GM18508 (cell line): ENCODE data around the gene PTPN2.
"Not testable (repeated sequence)": the region's sequence is repeated elsewhere in the genome, so short reads cannot be mapped to it uniquely, and the experiment has no call there.

Source experiments
- ATAC-seq: cut with Tn5 transposase; IDR thresholded peaks from one replicate; pipeline ENCODE4 v1.9.1; 2021; ENCODE audit warnings: moderate number of reproducible peaks; ENCODE audit not compliant: insufficient read depth, unreplicated experiment

The PTPN2 gene

DNA sequence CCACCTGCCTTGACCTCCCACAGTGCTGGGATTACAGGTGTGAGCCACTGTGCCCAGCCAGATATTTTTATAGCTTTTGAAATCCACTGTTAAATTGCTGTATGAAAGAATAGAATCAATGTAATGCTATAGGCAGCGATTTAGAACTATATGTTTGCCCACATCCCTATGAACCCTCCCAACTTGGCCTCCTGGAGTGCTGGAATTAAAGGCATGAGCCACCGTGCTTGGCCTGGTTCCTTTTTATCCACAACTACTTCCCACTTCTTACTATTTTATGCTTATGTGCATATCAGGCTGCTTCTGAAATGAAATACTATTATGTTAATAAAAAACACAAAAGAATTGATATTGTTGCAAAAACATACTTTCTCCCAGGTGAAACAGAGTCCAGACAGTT lies 11.6 kb upstream of the PTPN2 start:
- no peak for ATAC-seq

DNA sequence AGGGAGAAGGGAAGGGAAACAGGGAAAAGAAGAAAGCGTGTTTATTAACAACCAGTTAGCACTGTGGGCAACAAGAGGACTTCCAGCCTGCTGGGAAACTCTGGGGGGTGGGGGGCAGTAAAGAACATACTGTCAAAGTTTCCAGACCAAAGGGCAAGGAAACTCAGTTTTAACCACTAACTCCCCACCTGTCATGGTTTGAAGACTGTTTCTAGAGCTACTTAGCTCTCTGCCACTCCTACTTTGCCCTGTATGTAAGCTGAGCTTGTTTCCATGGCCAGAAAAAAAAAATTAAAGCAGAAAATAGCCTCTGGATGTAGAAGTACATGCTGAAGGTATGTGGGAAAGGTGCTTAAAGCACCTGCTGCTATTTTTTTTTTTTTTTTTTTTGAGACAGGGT lies 11.0 kb upstream of the PTPN2 start:
- no peak for ATAC-seq

DNA sequence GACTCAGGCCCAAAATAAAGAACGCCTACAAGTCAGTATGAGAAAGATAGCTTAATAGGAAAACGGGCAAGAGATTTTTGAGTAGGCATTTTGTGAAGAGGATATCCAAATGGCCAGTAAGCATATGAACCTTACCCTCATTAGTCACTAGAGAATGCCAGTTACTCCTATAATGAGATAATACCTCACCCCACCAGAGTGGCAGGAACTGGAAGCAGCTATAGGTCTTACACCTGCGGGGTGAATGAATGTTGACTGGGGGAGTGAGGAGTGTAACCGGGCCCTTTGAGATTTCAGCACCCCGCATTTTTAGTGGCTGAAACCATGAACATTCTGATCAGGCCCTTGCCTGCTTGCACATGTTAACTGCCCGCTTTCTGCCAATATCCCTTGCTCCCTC lies 7.5 kb upstream of the PTPN2 start:
- no peak for ATAC-seq

DNA sequence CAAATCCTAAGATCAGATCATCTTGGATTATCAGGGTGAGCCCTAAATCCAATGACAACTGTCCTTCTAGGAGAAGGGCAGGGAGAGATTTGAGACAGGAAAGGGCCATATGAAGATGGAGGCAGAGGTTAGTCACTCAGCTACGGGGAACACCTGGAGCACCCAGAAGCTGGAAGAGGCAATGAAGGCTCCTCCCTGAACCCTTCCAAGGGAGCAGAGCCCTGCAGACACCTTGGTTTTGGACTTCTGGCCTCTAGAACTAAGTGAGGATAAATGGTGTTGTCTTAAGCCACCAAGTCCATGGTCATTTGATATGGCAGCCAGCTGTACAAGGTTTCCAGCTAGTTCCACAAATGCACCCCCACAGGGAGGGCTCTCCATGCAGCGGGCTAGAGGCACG lies 6.9 kb upstream of the PTPN2 start:
- ATAC-seq = no peak

DNA sequence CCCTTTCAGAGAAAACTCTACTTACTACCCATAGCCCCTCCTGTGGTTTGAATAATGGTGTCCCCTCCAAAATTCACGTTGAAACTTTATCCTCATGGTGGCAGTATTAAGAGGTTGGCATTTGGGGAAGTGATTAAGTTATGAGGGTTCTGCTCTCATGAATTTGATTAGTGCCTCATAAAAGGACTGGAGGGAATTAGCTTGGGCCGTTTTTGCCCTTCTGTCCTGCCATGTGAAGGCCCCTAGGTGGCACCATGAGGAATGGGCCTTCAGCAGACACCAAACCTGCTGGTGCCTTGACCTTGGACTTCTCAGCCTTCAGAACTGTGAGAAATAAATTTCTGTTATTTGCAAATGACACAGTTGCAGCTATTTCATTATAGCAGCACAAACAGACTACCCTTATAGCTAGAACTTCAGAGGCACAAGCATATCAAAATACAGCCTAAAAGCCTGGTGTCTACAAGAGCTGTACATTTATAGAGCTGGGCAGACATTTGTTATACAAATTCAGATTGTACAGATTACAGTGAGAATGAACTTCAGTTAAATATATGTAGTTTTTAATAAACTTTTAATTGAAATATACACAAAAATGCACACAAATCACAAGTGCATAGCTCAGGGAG lies 2.6 kb upstream of the PTPN2 start:
- no peak for ATAC-seq

DNA sequence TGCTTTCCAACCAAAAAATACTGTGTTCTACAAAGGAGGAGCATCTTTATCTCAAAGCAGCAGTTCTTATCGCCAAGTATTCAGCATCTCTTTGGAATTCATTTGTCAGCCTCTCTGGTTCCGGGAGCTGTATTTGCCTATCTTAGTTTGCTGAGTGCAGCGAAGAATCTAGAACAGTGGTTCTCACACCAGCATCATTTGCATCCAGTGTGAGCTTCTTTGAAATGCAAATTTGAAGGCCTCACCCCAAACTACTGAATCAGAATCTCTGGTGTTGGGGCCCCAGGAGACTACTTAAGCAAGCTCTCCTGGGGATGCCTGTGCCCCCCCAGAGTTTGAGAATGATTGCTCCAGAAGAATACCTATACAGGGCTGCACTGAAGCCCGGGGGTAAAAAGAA lies 1.5 kb upstream of the PTPN2 start:
- ATAC-seq = no peak

DNA sequence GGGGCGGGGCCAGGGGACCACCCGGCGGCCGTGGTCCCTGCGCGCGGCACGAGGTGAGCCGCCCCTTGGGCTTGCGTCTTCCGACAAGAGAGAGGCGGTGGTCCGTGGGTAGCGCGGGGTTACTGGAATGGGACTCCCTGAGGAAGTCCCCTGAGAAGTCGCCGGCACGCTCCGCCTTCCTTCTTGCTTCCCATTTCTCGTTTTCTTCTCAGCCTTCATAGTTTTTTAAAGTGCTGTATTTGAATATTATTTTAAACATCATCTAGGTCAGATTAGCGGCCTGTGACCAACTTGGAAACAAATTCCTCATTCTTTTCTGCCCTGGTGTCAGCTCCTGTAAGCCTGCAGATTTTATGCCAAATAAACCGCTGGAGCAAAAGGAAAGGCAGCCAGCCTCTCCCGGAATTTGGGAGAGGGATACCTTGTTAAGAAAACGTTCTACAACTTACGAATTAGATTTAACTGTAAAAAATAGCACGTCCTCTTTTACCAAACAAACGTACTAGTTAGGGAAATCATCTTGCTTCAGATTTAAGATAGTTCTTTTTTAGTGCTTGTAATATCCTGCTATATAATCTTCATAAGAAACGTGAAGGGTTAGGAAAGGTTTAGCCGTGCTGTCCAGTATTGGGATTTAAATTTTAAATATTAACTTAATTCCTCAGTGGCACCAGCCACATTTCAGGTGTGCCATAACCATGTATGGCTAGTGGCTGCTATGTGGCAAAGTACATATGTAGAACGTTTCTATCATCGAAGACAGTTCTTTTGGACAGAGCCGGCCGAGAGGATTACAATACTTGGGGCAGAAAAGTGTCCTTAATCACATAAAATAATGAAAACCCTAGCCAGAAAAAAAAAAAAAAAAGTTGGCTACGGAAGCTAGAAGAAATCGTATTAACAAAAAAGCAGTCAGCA lies 628 bp upstream of the PTPN2 start:
- no peak for ATAC-seq

DNA sequence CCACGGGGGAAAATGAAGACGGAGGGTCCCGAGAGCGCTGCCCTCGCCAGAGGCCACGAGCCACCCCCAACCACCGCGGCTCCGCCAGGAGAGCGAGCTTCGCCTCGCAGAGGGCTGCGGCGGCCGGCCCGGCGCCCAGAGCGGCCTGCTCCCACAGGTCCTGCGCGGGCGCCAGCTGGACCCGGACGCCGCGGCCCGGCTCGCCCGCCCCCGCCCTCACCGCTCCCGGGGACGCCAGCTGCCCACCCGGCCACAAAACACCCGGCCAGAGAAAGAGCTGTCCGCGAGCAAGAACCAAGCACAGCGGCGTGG lies 709 bp downstream of the PTPN2 start:
- ATAC-seq = no peak

DNA sequence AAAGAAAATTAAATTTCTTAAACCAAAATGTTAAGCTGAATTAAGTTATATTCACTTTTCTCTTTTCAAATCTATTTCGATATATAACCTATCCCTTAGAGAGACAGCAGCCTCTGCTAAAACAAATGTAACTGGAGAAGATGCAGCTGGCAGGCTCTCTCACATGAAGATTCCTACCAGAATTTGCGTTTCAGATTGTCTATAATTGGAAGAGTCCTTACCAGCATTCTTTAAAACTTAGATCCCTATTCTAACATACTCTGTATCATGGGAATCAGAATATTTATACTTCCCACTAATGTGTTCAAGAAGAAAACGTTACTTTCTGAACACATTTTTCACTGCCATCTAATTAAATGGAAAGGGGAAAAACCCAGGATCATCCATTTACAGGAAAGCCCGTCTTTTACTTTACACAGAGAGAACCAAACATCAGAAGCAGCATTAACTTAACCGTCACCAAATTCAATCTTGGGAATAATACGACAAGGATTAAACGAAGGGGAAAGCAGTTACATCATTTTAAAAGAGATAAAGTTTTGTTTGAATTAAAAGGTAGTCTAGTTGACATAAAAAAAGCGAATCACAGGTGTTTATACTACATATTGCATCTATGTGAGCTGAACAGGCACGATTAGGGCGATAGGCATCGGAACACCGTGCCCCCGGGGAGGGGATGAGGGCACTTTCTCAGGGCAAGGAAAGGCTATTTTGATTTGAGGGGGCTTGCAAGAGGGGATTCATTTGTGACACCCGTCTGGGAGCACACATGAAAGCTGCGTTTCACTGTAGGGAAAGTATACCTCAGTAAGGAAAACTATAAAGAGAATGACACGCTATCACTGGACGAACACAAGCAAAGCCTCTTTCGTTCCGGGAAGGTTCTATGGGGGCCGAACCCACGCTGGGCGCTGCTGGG lies 1.3 kb downstream of the PTPN2 start:
- ATAC-seq = no peak

DNA sequence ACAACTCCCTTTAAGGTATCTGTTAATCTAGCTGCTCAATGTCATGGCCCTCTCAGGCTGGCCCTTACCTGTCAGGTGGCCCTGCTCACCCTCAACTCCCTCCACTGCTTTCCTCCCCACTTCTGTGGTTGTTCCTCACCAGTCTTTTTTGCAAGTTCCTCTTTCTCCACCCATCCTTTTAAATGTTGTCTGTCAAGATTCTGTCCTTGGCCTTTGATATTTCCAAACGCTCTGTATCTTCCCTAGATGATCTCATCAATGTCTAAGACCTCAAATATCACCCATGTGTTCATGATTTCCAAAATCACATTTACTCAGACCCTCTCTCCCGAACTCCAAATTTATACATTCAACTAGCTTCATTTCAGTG lies 3.5 kb downstream of the PTPN2 start:
- ATAC-seq = no peak

DNA sequence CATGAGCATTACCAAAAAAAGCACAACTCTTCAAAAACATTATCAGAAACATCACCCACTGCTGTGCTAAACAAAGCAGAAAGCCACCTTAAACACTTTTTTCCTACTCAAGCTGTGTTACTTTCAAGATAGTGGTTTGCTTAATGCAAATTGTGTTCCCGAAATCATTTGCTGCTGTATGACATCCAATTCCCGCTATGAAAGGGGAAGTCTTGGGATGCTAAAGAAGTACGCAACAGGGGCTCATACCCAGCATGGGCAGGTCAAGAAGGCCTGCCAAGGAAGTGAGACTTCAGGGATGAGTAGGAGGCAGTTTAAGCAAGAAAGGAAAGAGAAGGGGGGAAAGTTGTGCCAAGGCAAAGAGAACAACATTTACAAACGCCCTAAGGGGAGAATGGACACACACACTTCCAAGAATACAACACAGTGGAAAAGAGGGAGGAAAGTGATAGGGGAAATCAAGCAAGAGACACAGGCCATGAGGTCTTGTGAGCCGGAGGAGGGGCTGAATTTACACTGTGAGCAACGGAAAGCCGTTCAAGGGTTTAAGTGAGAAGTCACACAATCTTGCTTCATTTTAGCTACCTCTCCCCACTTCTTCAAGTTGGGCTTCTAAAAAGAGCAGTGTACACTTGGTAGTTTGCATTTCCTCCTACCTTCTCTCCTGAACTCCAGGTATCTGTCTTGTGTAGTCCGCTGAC lies 4.0 kb downstream of the PTPN2 start:
- no peak for ATAC-seq

DNA sequence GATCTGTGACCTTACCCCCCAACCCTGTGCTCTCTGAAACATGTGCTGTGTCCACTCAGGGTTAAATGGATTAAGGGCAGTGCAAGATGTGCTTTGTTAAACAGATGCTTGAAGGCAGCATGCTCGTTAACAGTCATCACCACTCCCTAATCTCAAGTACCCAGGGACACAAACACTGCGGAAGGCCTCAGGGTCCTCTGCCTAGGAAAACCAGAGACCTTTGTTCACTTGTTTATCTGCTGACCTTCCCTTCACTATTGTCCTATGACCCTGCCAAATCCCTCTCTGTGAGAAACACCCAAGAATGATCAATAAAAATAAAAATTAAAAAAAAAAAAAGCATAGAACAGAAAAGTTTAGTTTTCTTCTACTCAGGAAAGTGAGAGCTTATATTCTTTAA lies 9.0 kb downstream of the PTPN2 start:
- ATAC-seq = not testable (repeated sequence)

DNA sequence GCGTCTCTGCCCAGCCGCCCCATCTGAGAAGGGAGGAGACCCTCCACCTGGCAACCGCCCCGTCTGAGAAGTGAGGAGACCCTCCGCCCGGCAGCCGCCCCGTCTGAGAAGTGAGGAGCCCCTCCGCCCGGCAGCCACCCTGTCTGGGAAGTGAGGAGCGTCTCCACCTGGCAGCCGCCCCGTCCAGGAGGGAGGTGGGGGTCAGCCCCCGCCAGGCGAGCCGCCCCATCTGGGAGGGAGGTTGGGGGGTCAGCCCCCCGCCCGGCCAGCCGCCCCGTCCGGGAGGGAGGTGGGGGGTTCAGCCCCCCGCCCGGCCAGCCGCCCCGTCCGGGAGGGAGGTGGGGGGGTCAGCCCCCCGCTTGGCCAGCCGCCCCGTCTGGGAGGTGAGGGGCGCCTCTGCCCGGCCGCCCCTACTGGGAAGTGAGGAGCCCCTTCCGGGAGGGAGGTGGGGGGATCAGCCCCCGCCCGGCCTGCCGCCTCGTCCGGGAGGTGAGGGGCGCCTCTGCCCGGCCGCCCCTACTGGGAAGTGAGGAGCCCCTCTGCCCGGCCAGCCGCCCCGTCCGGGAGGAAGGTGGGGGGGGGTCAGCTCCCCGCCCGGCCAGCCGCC lies 10.0 kb downstream of the PTPN2 start:
- not testable (repeated sequence) for ATAC-seq

DNA sequence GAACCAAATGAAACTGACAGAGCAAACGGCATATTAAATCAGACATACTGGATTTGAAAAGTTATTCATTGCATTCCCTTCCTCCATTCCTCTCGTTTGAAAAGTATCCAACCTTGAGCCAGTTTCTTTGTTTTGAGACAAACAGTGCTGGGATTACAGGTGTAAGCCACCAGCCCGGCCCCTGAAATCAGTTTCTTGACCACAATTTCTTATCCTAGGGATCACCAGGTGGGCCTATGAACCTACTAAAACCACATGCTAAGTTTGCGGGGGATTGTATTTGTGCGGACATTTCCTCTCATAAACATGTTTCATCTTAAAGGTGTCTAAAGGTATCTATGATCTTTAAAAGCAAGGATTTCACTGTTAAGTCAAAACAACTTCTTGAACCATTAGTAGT lies 11.6 kb downstream of the PTPN2 start:
- no peak for ATAC-seq

DNA sequence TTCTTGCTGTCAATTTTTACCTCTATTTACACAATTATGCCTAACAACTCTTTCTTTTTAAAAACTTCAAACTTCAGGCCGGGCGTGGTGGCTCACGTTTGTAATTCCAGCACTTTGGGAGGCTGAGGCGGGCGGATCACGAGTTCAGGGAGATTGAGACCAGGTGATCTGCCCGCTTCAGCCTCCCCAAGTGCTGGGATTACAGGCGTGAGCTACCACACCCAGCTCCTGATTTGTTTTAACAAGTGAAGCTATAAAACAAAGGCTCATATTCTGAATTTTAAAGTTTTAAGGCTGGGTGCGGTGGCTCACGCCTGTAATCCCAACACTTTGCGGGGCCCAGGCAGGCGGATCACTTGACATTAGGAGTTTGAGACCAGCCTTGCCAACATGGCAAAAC lies 15.5 kb downstream of the PTPN2 start:
- ATAC-seq = no peak

DNA sequence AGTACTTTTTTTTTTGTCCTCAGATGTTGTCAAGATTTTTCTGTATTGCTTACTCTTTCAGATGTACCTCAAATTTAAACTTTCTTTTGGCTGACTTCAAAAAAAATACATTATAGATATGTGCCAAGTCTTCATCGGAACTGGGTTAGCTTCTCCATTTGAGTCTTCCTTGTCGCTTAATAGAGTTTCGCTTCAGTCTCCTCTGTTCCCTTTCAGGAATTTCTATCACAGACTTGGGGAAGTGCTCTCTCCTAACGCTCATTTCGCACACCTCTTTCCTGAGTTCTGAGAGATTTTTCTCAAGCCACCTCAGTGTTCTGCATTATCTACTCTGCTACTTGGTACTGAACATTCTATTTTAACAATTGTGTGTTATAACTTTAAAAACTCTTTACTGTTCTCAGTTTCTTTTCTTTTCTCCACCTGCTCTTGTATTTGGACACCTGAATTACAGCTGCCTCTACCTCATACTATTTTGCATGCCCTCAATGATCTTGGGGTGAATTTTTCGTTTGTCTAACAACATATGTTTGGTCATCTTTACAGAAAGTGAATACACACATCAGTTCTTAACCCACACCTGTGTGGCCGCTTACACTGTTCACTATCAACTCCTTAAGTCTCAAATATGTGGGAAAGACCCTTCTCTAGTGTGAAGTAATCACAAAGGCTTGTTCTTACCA lies 16.5 kb downstream of the PTPN2 start:
- no peak for ATAC-seq

DNA sequence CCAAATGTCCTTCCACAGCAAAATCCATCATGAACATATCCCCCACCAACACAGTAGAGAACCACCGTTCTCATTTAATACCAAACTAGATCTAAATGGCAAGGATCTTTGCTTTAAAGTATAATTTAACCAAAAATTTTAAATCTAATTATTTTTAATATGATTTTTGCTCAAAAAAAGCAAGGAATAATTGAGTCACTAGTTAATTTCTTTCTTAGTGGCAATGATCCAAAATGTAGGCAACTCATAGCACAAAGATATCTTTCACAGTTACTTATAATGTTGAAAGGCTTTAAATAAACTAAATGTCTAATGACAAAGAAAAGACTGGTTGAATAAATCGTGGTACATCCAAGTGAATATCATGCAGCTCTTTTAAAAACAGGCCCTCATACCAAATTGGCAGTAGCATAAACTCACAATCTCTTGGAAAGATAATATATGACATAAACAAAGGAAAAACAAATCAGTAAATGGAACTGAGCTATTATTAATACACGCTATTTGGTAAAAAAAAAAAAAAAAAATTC lies 20.3 kb downstream of the PTPN2 start:
- no peak for ATAC-seq

DNA sequence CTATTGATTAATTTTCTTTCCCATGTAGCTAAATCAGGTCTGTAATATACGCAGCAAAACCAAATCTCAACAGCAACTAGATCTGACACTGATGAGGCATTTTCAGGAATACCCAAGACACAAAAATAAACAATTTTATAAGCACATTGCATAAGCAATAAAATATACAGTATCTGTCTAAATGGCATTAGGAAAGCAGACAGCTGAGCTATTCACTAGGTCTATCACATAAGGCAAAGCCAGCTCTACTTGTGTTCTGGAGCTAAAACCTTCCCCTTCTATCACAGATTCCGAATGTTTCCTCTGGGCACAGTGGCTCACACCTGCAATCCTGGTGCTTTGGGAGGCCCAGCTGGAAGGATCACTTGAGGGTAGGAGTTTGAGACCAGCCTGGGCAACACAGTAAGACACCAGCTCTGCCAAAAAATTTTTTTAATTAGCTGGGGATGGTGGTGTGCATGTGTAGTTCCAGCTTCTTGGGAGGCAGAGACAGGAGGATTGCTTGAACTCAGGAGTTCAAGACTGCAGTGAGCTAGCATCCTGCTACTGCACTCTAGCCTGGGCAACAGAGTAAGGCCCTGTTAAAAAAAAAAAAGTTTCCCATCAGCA lies 21.1 kb downstream of the PTPN2 start:
- ATAC-seq = no peak

DNA sequence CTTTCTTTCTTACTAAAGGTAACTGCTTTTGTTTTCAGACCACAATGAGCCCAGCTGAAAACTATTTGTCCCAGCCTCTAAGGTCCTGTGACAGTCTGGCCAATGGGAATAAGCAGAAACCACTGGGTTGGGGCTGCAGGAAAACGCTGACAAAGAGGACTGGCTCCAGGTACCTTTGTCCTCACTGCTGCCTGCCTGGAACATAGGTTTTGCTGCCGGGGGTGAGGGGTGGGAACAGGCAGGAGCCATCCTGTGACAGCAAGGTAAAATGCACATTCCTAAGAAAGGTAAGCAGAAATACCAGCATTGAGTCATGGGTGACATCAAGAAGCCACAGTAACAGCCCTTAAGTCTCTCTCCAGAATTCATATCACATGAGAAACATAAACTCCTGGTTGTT lies 21.6 kb downstream of the PTPN2 start:
- no peak for ATAC-seq
